ENCODE measurements around the gene USP54. TPM values are rescaled to one million over a fixed set of nuclear protein-coding genes. Genes with fewer than 3 reads are reported as not detected.

Gene USP54
- total RNA-seq, 1 experiment from 2014 or later = 29.9 TPM

Other genes starting within 250 kb of the USP54 start
- 0.12 TPM in 1 of 2 replicates, not detected in the other for gene CFAP70, start 232.5 kb downstream of the USP54 start, total RNA-seq (2014; rRNA removed; shearing (Covaris generic))
- 52.2 and 55.7 TPM in 2 replicates for gene ANXA7, start 177.3 kb downstream of the USP54 start, total RNA-seq (2014; rRNA removed; shearing (Covaris generic))
- gene MSS51, start 157.8 kb downstream of the USP54 start, total RNA-seq (2014; rRNA removed; shearing (Covaris generic)) = 0.66 and 1.2 TPM in 2 replicates
- 32.1 and 41.3 TPM in 2 replicates for gene PPP3CB, start 95.3 kb downstream of the USP54 start, total RNA-seq (2014; rRNA removed; shearing (Covaris generic))
- 0.26 and 0.84 TPM in 2 replicates for gene MYOZ1, start 50.1 kb upstream of the USP54 start, total RNA-seq (2014; rRNA removed; shearing (Covaris generic))
- 1.8 and 2.1 TPM in 2 replicates for gene SYNPO2L, start 64.7 kb upstream of the USP54 start, total RNA-seq (2014; rRNA removed; shearing (Covaris generic))
- 2.2 and 2.7 TPM in 2 replicates for gene AGAP5, start 106.8 kb upstream of the USP54 start, total RNA-seq (2014; rRNA removed; shearing (Covaris generic))
- gene SEC24C, start 153.0 kb upstream of the USP54 start, total RNA-seq (2014; rRNA removed; shearing (Covaris generic)) = 89.4 and 92.2 TPM in 2 replicates
- 78.2 and 79.1 TPM in 2 replicates for gene CHCHD1, start 190.7 kb upstream of the USP54 start, total RNA-seq (2014; rRNA removed; shearing (Covaris generic))
- 36.5 and 41.1 TPM in 2 replicates for gene ZSWIM8, start 194.3 kb upstream of the USP54 start, total RNA-seq (2014; rRNA removed; shearing (Covaris generic))
- gene NDST2, start 220.3 kb upstream of the USP54 start, total RNA-seq (2014; rRNA removed; shearing (Covaris generic)) = 19.6 and 24.5 TPM in 2 replicates

Data from SJCRH30 (cell line).